ENCODE results near the gene PAM.

DNA sequence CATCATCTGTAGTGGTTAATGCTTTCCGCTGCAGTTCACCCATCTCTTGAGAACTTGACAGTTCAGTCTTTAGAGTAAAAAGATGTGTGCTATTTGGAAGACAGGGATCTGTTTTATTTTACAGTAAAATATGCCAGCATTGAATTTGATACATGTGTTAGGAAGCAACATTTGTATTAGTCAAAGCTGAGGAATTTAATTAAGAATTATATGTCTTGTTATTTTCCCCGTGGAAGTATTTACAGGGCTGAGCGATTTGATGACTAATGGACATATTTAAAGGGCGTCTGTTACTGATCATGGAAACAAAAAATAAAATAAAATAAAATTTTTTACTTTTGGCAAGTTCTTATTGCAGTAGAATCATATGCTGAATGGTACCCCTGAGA lies 101.3 kb downstream of the PAM start:
- TF ChIP-seq POLR2AphosphoS5 (IDR thresholded peaks at IDR 0.05; ENCODE audit: low read depth, low read length) (no peak), ATF3 (IDR thresholded peaks at IDR 0.05; ENCODE audit: insufficient read depth, low read depth, low read length) (no peak), RBBP5 (IDR thresholded peaks at IDR 0.05; ENCODE audit: borderline replicate concordance, low read depth, low read length) (no peak), MAFK (IDR thresholded peaks at IDR 0.05; ENCODE audit: low read depth, low read length) (no peak)
- TF ChIP-seq, protein P1, sequence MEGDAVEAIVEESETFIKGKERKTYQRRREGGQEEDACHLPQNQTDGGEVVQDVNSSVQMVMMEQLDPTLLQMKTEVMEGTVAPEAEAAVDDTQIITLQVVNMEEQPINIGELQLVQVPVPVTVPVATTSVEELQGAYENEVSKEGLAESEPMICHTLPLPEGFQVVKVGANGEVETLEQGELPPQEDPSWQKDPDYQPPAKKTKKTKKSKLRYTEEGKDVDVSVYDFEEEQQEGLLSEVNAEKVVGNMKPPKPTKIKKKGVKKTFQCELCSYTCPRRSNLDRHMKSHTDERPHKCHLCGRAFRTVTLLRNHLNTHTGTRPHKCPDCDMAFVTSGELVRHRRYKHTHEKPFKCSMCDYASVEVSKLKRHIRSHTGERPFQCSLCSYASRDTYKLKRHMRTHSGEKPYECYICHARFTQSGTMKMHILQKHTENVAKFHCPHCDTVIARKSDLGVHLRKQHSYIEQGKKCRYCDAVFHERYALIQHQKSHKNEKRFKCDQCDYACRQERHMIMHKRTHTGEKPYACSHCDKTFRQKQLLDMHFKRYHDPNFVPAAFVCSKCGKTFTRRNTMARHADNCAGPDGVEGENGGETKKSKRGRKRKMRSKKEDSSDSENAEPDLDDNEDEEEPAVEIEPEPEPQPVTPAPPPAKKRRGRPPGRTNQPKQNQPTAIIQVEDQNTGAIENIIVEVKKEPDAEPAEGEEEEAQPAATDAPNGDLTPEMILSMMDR (IDR thresholded peaks at IDR 0.05; ENCODE audit: control extremely low read depth in 1 of 3, insufficient read depth in 1 of 3, low read depth in 1 of 3, low read length in 3 of 3), result no peak

All from H1 (cell line).